Activated CD8-positive, alpha-beta memory T cell treated with anti-CD3 and anti-CD28 coated beads for 4 hours (primary cell): ENCODE measurements around the gene SEMA3F.

ENCODE experiments used
- DNase-seq, 2 donors: peaks; one replicate each; pipeline ENCODE4 v3.0.0-alpha.2; 2020; ENCODE audit warnings: low read depth in 2 of 2

Gene SEMA3F

GRCh38 chr3:50155891-50156290, 767 bp downstream of the SEMA3F start:
- no peak for DNase-seq

- no peak for DNase-seq
Observed at GRCh38 chr3:50156549-50157493, 1.7 kb downstream of the SEMA3F start.

- DNase-seq, result no peak
Observed at GRCh38 chr3:50157827-50158529, 2.9 kb downstream of the SEMA3F start.

GRCh38 chr3:50158530-50159146, 3.5 kb downstream of the SEMA3F start:
- no peak for DNase-seq

- DNase-seq, result no peak
Observed at GRCh38 chr3:50160561-50160983, 5.4 kb downstream of the SEMA3F start.

GRCh38 chr3:50161320-50161719, 6.2 kb downstream of the SEMA3F start:
- no peak for DNase-seq

GRCh38 chr3:50162034-50162883, 7.1 kb downstream of the SEMA3F start:
- DNase-seq, result no peak

GRCh38 chr3:50163572-50164455, 8.7 kb downstream of the SEMA3F start:
- DNase-seq, result no peak

- no peak for DNase-seq
Observed at GRCh38 chr3:50164481-50164880, 9.4 kb downstream of the SEMA3F start.

GRCh38 chr3:50164984-50165909, 10.1 kb downstream of the SEMA3F start:
- no peak for DNase-seq

- no peak for DNase-seq
Observed at GRCh38 chr3:50165910-50166538, 10.9 kb downstream of the SEMA3F start.

- no peak for DNase-seq
Observed at GRCh38 chr3:50166620-50167019, 11.5 kb downstream of the SEMA3F start.

- DNase-seq, result no peak
Observed at GRCh38 chr3:50167069-50167840, 12.1 kb downstream of the SEMA3F start.

- DNase-seq, result no peak
Observed at GRCh38 chr3:50167841-50168209, 12.7 kb downstream of the SEMA3F start.

- DNase-seq, result no peak
Observed at GRCh38 chr3:50168388-50168787, 13.3 kb downstream of the SEMA3F start.

GRCh38 chr3:50168791-50169190, 13.7 kb downstream of the SEMA3F start:
- no peak for DNase-seq

- DNase-seq, result no peak
Observed at GRCh38 chr3:50169232-50169832, 14.2 kb downstream of the SEMA3F start.

GRCh38 chr3:50169858-50170257, 14.7 kb downstream of the SEMA3F start:
- DNase-seq, result no peak
